Left hindlimb (tissue), 1 donor: Measurements from ENCODE around the gene CD99L2.

Experiments
- DNase-seq: peaks from one replicate; pipeline ENCODE4 v3.0.0-alpha.2; 2018

The CD99L2 gene, protein sequence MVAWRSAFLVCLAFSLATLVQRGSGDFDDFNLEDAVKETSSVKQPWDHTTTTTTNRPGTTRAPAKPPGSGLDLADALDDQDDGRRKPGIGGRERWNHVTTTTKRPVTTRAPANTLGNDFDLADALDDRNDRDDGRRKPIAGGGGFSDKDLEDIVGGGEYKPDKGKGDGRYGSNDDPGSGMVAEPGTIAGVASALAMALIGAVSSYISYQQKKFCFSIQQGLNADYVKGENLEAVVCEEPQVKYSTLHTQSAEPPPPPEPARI

DNA sequence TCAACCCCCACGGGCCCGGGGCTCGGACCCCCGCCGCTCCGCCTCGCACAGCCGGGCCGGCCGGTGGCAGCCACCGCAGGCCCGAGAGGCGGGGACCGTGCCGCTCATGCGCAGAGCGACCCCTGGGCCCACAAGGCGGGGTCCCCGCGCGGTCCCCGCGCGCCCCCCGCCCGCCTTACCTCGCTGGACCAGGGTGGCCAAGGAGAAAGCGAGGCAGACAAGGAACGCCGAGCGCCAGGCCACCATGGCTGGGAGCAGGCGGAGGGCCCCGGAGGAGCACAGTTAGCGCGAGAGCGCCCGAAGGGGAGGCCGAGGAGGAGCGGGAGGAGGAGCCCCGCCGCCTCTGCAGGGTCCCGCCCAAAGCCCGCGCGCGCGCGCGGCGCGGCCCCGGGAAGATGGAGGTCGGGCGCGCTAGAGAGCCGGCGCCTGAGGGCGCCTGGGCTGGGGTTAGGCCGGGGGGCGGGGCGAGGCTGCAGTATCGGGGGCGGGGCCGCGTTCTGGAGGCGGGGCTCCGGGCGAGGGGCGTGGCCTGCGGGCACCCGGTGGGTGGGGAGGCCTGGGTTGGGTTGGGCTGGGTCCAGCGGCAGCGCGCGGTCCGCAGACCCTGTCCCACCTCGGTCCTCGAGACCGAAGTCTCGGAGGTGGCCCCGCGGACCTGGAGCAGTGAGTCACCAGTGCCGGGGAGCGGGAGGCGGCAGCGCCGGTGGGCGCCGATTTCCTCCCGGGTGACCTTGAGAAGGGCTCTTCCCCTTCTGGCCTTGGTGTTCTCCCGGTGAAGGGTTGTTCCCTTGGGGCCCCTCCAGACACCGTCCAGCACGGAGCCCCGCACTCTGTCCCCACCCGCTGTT is at the start of gene CD99L2:
Gene CD99L2 (minus strand): TSS at position 326 of the 848 bp plus-strand sequence. CDS start 80 bp downstream, at position 246.
- DNase-seq, result peak; percentile 93

DNA sequence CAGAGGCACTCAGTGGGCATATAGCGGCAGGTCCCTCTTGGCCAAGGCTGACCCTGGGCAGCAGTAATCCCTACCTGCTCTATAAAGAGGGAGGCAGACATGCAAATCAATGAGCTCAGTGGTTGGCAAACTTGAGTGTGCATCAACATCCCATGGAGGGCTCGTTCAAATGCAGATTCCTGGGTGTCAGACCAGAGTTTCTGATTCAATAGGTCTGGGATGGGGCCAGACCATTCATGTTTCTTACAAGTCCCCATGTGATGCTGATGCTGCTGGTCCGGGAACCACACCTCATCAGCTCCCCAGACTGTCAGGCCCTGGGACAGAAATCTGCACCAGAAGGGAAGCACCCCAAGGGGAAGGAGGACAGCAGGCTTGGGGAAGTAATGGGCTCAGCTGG is 45.8 kb upstream of the CD99L2 start:
- DNase-seq, result no peak

DNA sequence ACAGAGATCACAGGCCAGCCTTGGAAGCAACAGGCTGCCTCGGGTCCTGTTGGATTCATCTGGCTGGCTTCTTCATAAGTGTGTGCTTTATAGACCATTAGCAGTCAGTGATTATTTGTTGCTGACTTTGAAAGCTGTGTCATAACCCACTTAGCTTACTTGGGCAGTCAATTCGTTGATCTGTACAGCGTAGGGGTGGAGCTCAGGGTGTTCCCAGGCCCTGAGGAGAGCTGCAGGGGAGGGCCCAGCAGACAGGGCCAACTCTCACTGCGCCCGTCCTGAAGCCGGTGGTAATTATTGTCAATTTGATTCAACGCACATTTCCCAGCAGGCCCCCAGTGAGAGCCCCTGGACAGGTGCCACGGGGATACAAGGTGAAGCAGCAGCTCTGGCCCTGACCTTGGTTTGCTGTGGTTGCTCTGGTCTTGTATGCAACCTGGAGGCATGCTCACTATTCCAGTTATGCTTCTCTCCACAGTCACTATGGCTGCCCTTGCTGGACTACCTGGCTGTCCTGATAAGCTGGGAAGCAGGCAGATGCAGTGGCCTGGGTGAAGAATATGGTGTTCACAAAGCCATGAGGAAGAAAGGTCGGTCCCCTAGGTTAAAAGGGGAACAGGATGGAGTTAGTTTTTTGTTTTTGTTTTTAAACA is 44.6 kb upstream of the CD99L2 start:
- DNase-seq, result no peak

DNA sequence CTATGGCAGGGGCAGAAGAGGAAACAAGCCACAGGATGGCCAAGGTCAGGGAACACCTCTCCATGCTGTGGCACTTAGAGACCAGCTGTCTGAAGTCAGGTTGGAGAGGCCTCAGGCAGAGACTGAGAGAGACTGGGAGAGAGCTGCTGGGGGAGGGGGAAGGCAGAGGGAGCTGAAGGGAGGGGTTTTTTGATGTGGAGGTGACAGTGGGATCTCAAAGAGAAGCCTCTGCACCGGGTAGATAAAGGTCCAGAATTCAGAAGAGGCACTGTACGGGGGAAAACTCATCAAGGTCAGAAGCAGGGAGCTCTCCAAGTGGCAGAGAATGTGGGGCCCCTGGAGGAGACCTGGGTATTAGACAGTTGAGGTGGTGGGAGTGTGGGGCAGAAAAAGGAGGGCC is 43.1 kb upstream of the CD99L2 start:
- no peak for DNase-seq

DNA sequence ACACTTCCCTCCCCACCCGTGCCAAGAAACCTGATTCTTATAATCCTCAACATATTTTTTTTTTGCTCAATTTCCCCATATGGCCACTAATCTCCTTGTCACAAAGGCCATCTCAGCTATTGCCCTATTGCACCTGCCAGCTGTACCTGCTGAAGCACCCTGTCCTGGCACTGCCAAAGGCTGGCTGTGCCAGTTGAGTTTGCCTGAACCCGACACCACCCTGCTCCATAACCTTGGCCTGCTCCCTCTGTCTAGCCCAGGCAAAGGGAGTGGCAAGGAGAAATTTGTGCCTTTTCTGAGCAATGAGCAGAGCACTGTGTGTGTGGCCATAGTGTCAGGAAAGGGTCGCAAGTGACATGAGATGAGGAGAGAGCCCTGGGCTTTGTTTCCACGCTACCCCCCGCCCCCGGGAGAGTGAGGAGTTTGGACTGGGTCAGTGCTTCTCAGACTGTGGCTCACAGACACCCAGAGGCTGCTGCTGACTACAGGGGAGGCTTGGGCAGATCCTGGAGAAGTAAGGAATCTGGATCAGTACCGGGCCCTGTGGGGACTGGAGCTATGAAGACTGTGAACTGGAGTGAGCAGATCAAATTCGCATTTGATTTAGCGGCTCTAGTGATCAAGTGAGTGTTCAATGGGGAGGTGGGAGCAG is 42.5 kb upstream of the CD99L2 start:
- DNase-seq, result no peak

DNA sequence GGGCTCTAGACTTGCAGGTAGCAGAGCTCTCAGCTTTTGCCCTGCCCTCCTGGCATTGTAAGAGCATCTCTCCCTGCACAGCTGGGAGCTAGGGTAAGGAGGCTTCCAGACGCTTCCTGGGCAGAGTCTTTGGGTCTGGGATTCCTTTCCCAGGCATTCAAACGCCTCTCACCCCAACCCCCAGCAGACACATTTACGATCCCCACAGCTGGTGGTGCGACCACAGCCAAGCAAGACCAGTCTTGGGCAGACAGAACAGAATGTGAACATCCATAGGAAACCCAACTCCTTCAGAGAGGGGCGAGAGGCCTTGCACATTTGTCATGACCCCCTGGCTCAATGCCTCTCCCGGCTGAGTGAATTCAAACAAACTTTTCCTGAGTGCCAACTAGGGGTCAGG is 38.1 kb upstream of the CD99L2 start:
- DNase-seq, result no peak

DNA sequence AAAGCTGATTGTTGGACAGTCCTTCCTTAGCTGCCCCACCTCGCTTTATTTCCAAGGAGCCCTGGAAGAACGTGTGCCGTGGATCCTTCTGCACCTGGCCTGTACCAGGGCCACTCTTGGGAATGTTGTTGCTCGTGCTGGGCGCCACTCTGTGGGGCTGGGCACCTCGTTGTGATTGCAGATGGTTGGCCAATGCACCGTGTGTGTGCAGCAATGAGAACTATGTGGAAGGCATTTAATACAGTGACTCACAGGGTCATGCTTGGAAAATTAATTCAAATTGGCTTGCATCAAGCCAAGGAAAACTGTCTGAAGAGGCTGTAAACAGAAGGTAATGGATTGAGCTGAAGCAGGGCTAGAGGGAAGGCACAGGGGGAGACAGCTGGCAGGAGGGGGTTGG is 37.0 kb upstream of the CD99L2 start:
- no peak for DNase-seq

DNA sequence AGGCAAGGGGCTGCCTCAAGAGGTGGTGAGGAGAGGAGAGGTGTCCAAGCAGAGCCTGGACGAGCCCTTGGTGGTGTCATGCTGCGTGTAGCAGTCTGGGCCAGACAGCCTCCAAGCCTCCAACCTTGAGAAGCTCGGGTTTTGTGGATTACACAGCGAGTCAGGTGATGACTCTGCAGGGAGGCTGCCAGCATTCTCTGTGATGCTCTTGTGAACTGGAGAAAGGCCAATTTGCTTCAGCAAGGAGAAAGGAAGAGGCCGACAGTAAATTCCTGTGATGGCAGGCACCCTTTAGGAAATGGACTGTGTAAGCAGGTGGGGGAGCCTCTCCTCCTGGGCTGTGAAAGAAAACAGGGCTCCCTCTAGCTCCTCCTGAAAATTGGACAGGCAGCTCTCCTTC is 36.0 kb upstream of the CD99L2 start:
- DNase-seq, result no peak

DNA sequence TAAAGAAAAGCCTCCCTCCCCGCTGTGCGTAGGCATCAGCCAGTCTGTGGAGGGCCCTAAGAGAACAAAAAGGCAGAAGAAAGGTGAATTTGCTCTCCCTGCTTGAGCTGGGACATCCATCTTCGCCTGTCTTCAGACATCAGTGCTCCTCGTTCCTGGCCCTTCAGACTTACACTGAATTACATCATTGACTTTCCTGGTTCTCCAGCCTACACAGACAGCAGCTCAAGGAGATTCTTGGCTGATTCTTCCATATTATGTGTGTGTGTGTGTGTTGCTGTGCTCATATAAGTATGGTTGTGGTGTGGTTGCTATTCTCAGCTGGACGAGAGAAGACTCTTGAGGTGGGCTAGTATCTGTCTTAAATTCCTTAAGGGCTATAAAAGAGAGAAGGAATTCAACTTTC is 35.5 kb upstream of the CD99L2 start:
- DNase-seq, result no peak

DNA sequence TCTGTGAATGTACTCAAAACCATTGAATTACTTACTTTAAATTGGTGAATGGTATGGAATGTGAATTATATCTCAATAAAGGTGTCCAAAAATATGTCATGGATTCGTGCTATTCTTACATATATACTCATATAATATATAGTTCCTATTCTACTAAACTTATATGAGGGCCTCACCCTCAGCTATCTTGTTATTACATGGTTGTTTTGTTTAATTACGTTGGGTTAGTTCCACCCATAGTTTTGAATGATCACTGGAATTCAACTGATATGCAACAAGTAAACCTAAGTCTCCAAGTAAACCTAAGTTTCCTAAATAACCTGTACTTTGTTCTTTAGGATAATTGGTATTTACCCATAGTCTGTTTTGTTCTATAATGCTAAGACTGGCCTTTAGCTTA is 30.6 kb upstream of the CD99L2 start:
- no peak for DNase-seq

DNA sequence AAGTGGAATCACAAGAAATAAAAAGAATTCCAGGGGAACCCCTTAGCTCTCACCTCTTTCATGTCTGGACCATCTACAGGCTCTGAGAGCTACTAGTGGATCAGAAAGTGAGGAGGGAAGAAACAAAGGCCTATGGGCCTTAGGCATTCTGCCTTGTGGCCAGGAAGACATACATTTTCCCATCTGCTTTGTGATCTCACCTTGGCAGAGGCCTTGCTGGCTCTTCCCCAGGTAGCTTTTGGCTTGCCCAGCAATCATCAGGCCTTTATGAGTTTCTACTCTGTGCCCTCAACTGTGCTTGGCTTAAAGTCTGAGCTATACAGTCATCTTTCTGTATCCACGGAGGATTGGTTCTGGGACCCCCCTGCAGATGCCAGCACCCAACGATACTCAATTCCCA is 28.3 kb upstream of the CD99L2 start:
- no peak for DNase-seq

DNA sequence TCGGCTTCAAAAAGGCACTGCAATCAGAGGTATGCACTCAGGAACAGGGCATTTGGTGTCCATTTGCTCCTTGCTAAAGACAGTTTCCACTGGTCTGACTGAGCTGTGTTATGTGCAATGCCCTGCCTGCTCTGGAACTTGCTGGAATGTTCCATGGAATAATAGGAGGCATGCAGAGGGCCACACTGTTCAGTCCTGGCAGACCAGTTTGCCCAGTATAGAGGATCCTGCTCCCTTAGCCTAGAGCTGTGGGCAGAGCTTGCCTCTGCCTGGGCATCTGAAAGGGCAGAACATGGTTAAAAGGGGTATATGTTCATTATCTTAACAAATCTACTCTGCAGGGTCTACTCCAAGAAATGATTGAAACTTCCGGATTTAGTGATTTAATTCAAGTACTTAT is 27.8 kb upstream of the CD99L2 start:
- DNase-seq, result no peak

DNA sequence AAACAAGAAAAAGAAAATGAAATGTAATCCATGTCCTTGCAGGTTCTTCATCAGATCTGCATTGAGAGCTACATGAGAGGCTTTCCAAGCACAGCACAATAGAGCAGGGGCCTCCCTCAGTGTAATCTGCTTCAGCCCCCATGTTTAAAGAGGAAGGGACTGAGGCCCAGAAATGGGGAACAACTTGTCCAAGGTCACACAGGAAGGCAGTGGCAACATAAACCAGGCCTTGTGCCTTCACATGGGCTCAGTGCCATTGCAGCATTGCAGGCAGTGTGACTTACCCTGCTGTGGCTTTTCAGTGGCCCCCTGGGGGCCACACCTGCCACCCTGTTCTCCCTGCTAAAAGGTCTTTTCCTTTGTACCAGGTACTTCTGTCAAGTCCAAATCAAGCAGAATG is 20.9 kb upstream of the CD99L2 start:
- DNase-seq, result no peak

DNA sequence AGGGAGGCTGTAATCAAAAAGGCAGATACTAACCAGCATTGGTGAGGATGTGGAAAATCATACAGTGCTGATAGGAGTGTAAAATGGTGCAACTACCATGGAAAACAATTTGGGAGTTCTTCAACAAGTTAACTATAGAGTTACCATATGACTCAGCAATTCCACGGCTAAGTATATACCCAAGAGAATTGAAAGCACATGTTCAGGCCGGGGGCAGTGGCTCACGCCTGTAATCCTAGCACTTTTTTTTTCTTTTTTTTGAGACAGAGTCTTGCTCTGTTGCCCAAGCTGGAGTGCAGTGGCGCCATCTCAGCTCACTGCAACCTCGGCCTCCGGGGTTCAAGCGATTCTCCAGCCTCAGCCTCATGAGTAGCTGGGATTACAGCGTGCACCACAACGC is 15.0 kb upstream of the CD99L2 start:
- DNase-seq, result no peak

DNA sequence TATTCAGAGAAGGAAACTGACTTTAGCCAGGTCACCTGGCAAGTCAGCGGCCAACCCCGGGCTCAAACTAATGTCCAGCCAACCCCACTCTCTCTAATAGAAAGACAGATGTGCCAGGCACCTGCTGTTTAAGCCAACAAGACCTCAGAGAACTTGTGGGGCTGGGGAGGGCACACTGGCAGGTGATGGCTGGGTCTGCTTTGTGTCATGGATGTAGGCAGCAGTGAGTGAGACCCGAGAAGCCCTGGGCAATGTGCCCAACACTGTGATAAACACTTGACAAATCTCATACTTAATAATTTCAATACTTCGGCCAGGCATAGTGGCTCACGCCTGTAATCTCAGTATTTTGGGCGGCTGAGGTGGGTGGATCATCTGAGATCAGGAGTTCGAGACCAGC is 9.0 kb upstream of the CD99L2 start:
- no peak for DNase-seq

DNA sequence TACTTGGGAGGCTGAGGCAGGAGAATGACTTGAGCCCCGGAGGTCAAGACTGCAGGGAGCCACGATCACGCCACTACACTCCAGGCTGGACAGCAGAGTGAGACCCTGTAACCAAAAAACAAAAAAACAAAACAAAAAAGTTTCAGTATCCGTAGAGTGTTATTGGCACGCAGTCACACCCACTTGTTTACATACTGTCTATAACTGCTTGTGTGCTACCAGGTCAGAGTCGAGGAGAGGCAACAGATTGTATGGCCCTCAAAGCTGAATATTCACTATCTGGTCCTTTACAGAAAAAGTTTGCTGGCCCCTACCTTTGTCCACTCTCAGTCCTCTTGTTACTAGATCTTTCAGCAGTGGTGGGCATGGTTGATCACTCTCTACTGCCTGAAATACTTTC is 8.2 kb upstream of the CD99L2 start:
- no peak for DNase-seq

DNA sequence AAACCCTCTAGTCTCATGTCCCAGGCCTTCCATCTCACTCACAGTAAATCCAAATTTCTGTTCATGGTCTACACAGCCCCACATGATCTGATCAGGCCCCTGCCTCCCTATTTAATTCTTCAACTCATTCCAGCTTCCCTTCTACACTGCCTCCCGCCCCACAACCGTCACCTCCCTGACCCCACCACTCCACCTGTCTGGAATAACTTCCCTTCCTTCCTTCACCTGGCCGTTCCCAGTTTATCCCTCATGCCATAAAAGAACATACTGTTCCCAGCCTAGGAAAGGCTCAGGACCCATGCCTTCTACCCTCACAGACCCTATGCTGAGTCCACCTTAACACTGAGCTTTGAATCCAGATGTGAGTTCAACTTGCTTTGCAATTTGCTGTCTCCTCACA is 6.8 kb upstream of the CD99L2 start:
- DNase-seq, result no peak

DNA sequence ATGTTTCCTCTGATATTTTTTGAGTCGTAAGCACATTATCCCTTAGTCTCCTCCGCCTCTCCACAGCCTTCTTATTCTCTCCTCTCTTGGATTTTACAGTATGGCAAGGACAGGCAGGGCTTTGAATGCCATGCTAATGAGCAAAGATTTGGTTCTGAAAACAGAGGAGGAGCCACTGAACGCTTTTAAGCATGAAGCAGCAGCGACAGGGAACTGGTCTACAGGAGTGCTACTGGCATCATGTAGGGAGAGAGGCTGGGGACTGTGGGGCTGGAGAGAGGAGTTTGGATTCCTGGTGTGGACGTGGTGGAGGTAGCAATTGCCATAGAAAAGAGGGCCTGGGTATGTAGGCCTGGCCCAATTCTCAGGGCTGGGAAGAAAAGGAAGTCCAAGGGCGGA is 4.6 kb upstream of the CD99L2 start:
- DNase-seq, result no peak

DNA sequence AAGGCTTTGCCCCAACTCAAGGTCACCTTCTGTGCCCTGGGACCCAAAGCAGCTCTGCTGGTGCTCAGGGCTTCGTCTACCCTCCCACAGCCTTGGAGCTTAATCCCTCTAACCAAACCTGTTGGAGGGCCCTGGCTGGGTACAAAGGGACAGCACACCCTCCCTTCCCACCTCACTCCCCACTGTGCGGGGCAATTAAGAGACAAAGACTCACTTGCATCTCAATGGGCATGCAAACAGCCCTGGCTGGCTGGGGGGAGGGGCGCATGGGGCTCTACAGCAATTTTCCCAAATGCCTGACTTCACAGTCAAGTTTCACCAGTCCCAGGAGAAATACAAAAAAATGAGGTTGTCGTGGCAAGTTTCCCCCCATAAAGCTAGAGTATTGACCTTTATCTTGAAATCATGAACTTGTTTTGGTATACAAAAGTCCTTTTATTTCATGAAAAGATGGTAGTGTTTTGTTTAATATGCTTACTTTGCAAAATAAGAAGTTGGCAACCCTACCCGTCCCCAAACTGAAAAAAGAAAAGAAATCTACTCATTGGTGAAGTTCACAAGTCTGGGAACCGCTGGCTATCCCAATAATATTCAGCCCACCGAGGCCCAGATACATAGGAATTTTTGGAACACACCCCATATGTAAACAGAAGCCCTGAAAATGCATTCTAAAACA is 4.1 kb upstream of the CD99L2 start:
- no peak for DNase-seq

DNA sequence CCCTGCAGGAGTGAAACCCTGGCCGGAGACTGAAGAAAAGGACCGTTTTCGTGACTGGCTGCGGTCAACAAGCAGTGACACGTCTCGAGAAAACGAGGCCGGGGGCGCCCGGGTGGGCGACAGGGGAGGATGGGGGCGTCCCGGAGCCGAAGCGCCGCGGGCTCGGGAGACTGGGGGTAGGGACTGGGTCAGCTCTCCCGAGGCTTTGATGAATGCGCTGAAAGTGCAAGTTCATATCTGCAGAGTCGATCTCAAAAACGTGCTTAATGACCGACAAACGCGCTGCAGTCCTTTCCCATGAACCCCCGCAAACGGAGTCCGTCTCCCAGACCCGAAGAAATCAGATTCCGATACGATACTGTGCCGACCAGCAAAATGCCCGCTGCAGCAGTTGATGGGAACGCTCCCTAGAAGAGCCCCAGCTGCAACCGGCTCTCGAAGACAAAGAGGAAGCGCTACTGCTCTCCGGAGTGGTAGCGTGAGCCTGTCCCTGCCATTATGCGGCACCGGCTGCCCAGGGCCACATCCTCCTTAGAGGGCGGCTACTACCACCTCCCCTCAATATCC is 806 bp upstream of the CD99L2 start:
- DNase-seq, result peak; percentile 42

DNA sequence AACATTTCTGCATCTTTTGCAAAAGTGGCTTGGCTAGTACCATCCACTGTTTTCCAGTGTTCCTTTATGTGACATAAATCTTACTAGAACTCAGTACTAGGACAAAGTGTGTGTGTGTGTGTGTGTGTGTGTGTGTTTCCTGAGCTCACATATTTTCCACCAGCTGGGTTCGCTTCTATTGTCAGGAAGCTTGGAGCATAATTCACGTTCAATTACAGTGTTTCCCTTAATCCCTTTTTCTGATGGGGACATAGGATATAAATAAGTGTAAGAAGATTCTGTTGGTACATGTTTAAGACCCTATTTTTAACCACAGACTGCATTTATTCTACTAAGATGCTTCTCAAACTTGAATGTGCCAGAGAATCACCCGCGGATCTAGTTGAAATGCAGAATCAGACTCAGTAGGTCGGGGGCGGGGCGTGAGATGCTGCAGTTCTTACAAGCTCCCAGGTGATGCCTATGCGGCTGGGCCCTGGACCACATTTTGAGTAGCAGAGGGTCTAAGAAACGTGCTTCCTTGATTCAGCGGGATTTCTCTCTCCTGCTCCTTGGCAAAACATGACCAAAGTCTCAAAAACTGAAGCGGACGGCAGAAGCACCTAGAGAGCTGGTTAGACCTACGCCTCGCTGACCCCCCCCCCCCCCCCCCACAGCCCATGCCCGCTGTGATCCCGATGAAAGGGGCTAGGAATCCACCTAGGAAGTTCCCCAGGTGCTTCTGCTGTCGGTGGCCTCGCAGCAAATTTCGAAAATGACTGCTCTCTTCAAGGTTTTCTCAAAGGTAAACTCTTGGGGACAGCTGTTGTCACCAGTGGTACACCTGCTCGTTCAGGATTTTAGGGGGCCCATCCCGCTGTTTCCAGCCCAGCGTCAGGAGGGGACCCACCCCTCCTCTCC is 797 bp downstream of the CD99L2 start:
- DNase-seq, result no peak
